Esophagus muscularis mucosa (tissue), 3 donors: ENCODE results near the gene CDV3.

Experiments
- CTCF ChIP-seq, 3 experiments: fragments of 200-600 bp in 2 of 3; fragments of 450-650 bp in 1 of 3; sonication (generic) in 2 of 3; IDR thresholded peaks; one replicate each; pipeline ENCODE4 v1.5.1; 2017 to 2019; ENCODE audit warnings: antibody characterized with exemption in 3 of 3, mild to moderate bottlenecking in 2 of 3, moderate library complexity in 1 of 3
- POLR2A ChIP-seq: fragments of 450-650 bp; IDR thresholded peaks from one replicate; pipeline ENCODE4 v1.6.1; 2017; ENCODE audit warnings: antibody characterized with exemption, moderate library complexity, mild to moderate bottlenecking, low read depth

- TF ChIP-seq CTCF (IDR thresholded peaks at IDR 0.05) (no peak), POLR2A (no peak)
These were observed 2.7 kb downstream of the CDV3 start for GRCh38 chr3:133576169-133576568.
